Peyer's patch (tissue), 4 donors: ENCODE results near the gene ADAMTSL2. TPM values are rescaled to one million over a fixed set of nuclear protein-coding genes. Genes with fewer than 3 reads are reported as not detected.

Source experiments
- DNase-seq, 3 donors: peaks; one replicate each; pipeline ENCODE4 v3.0.0-alpha.2; 2017 to 2019
- H3K27ac ChIP-seq, 4 donors: fragments of 200-600 bp; sonication (generic); one replicate each; pipeline ENCODE4 v1.5.1; 2016 to 2019
- H3K27me3 ChIP-seq, 2 donors: fragments of 200-600 bp; sonication (generic); one replicate each; pipeline ENCODE4 v1.5.1; 2019
- H3K36me3 ChIP-seq, 3 donors: fragments of 200-600 bp; sonication (generic); one replicate each; pipeline ENCODE4 v1.5.1; 2016 to 2019
- H3K4me1 ChIP-seq, 4 donors: fragments of 200-600 bp; sonication (generic); one replicate each; pipeline ENCODE4 v1.5.1; 2016 to 2019
- H3K4me3 ChIP-seq, 4 donors: fragments of 200-600 bp; sonication (generic); 1 replicate in 3 of 4; 2 replicates in 1 of 4; pipeline ENCODE4 v1.5.1; 2016 to 2019; ENCODE audit warnings: mild to moderate bottlenecking in 1 of 4
- H3K9me3 ChIP-seq, 4 donors: fragments of 200-600 bp; sonication (generic); one replicate each; pipeline ENCODE4 v1.5.1; 2016 to 2019; ENCODE audit warnings: mild to moderate bottlenecking in 1 of 4
- POLR2A ChIP-seq, 2 donors: fragments of 450-650 bp; IDR thresholded peaks; one replicate each; pipeline ENCODE4 v1.5.1; 2017; ENCODE audit warnings: antibody characterized with exemption in 2 of 2, mild to moderate bottlenecking in 2 of 2, moderate library complexity in 2 of 2
- total RNA-seq, 4 donors: library from RNA; depleted of rRNA; stranded (reverse); fragments of >200 nt; gene quantifications; one replicate each; pipeline ENCODE4 v1.1.0, GENCODE V29; 2016
- TF ChIP-seq, protein P1 (sequence below), 6 experiments: fragments of 450-650 bp in 4 of 6; fragments of 200-600 bp in 2 of 6; sonication (generic) in 1 of 6; IDR thresholded peaks; one replicate each; pipeline ENCODE4 v1.5.1; 2017 to 2019; ENCODE audit warnings: antibody characterized with exemption in 6 of 6, mild to moderate bottlenecking in 3 of 6, moderate library complexity in 1 of 6

ADAMTSL2 gene
- total RNA-seq, 4 donors from 2014 or later, result 0.40 to 14.0 (median 1.8) TPM

- DNase-seq, result no peak
- TF ChIP-seq, protein P1, sequence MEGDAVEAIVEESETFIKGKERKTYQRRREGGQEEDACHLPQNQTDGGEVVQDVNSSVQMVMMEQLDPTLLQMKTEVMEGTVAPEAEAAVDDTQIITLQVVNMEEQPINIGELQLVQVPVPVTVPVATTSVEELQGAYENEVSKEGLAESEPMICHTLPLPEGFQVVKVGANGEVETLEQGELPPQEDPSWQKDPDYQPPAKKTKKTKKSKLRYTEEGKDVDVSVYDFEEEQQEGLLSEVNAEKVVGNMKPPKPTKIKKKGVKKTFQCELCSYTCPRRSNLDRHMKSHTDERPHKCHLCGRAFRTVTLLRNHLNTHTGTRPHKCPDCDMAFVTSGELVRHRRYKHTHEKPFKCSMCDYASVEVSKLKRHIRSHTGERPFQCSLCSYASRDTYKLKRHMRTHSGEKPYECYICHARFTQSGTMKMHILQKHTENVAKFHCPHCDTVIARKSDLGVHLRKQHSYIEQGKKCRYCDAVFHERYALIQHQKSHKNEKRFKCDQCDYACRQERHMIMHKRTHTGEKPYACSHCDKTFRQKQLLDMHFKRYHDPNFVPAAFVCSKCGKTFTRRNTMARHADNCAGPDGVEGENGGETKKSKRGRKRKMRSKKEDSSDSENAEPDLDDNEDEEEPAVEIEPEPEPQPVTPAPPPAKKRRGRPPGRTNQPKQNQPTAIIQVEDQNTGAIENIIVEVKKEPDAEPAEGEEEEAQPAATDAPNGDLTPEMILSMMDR (IDR thresholded peaks at IDR 0.05), result no peak
- TF ChIP-seq POLR2A (IDR thresholded peaks at IDR 0.05), result no peak
- H3K9me3 ChIP-seq, result no peaks in the 10 kb centered on the region
Observed at GRCh38 chr9:133511607-133512006, 22.9 kb upstream of the ADAMTSL2 start.

GRCh38 chr9:133512253-133513213 is 22.0 kb upstream of the ADAMTSL2 start:
- H3K36me3 ChIP-seq, result no peaks in the 10 kb centered on the region
- H3K27ac ChIP-seq, result no peak overlapping the region
- TF ChIP-seq, protein P1 (IDR thresholded peaks at IDR 0.05), result no peak
- TF ChIP-seq POLR2A (IDR thresholded peaks at IDR 0.05), result no peak
- H3K4me1 ChIP-seq, result peaks cover 0 to 13% (median 5%) of the 10 kb centered on the region in 4 donors
- H3K9me3 ChIP-seq, result no peaks in the 10 kb centered on the region
- no peaks in the 10 kb centered on the region for H3K27me3 ChIP-seq
- no peak overlapping the region for H3K4me3 ChIP-seq
- DNase-seq, result no peak

More at GRCh38 chr9:133511607-133512006, 22.9 kb upstream of the ADAMTSL2 start:
- H3K27me3 ChIP-seq, result no peaks in the 10 kb centered on the region
- no peak overlapping the region for H3K27ac ChIP-seq
- H3K4me1 ChIP-seq, result peaks cover 0 to 13% (median 5%) of the 10 kb centered on the region in 4 donors
- no peak overlapping the region for H3K4me3 ChIP-seq
- no peaks in the 10 kb centered on the region for H3K36me3 ChIP-seq

GRCh38 chr9:133513214-133514100 is 21.0 kb upstream of the ADAMTSL2 start:
- H3K4me1 ChIP-seq, result peaks cover 0 to 13% (median 5%) of the 10 kb centered on the region in 4 donors
- H3K27me3 ChIP-seq, result no peaks in the 10 kb centered on the region
- TF ChIP-seq, protein P1 (IDR thresholded peaks at IDR 0.05), result no peak
- no peak for TF ChIP-seq POLR2A (IDR thresholded peaks at IDR 0.05)
- no peak overlapping the region for H3K27ac ChIP-seq
- no peaks in the 10 kb centered on the region for H3K36me3 ChIP-seq
- H3K9me3 ChIP-seq, result no peaks in the 10 kb centered on the region
- no peak overlapping the region for H3K4me3 ChIP-seq
- no peak for DNase-seq

GRCh38 chr9:133514460-133515239 is 19.9 kb upstream of the ADAMTSL2 start:
- H3K27me3 ChIP-seq, result no peaks in the 10 kb centered on the region
- no peak for DNase-seq
- H3K27ac ChIP-seq, result no peak overlapping the region
- no peaks in the 10 kb centered on the region for H3K36me3 ChIP-seq
- no peak overlapping the region for H3K4me3 ChIP-seq
- TF ChIP-seq, protein P1 (IDR thresholded peaks at IDR 0.05), result no peak
- TF ChIP-seq POLR2A (IDR thresholded peaks at IDR 0.05), result no peak
- H3K4me1 ChIP-seq, result peaks cover 0 to 4% (median under 1%) of the 10 kb centered on the region in 4 donors
- H3K9me3 ChIP-seq, result no peaks in the 10 kb centered on the region

- Histone ChIP-seq H3K4me3 (no peak overlapping the region), H3K4me1 (no peaks in the 10 kb centered on the region), H3K9me3 (no peaks in the 10 kb centered on the region), H3K27me3 (no peaks in the 10 kb centered on the region), H3K36me3 (no peaks in the 10 kb centered on the region), H3K27ac (no peak overlapping the region)
- no peak for TF ChIP-seq POLR2A (IDR thresholded peaks at IDR 0.05)
- TF ChIP-seq, protein P1 (IDR thresholded peaks at IDR 0.05), result no peak
- no peak for DNase-seq
Observed at GRCh38 chr9:133515240-133515610, 19.3 kb upstream of the ADAMTSL2 start.
